8988T (cell line): ENCODE results near the gene TRMT61A.

Experiments
- DNase-seq: peaks from one replicate; pipeline ENCODE4 v3.0.0; 2011

Gene TRMT61A

DNA sequence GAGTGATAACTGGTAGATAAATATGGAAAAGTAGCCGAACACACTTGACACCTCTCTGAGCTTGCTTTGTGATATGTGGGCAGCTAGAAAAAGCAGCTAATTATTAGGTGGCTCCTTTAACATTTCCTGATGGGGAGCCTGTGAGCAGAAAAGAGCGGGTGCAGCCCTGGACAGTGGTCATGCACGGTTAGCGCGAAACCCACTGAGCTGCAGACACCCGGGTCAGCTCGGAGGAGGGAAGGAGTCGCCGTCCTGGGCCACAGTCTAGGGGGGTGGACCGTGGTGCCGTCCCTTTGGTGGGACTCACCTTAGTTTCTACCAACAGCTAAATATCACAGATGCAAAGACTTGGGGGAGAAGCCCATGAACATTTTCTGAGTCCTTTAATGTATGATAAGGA, 40.4 kb downstream of the TRMT61A start:
- no peak for DNase-seq

- no peak for DNase-seq
Observed at GRCh38 chr14:103574104-103574503, 45.1 kb downstream of the TRMT61A start.

DNA sequence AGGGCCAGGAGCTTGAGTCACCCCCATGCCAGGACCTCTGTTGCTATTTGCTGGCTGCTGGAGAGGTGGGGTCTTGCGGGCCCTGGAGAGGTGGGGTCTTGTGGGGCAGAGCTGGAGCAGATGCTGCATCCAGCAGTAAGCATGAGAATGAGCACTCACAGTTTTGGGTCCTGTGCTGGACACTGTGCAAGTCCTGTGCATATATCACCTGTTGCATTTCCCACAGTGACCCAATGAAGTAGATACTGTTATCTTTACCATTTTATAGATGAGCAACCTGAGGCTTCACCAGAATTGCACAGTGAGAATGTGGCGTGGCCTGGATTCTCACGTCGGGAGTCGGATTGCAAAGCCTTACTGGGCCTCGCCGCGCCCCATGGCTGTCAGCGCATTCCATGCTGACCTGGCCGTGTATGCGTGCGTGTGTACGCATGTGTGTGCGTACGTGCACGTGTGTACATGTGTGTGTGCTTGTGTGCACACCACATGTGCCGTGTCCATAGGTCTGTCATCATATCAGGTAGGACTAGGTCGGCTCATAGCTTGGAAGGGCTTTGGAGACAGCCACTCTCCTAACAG, 45.8 kb downstream of the TRMT61A start:
- DNase-seq: no peak

- DNase-seq: no peak
Observed at GRCh38 chr14:103576371-103577024, 47.5 kb downstream of the TRMT61A start.

- DNase-seq: no peak
Observed at GRCh38 chr14:103578401-103579075, 49.5 kb downstream of the TRMT61A start.

GRCh38 chr14:103581206-103581605, 52.2 kb downstream of the TRMT61A start:
- no peak for DNase-seq

GRCh38 chr14:103581954-103582703, 53.1 kb downstream of the TRMT61A start:
- no peak for DNase-seq

- no peak for DNase-seq
Observed at GRCh38 chr14:103584326-103584915, 55.4 kb downstream of the TRMT61A start.
